HG03457 (cell line): ENCODE data around the gene PLEKHA7.
A peak's percentile ranks its signal among the peaks of the same experiment; 100 is the strongest.
"Not testable (repeated sequence)": the region's sequence is repeated elsewhere in the genome, so short reads cannot be mapped to it uniquely, and the experiment has no call there.

Source experiments
- ATAC-seq: cut with Tn5 transposase; IDR thresholded peaks from one replicate; pipeline ENCODE4 v1.9.1; 2021; ENCODE audit warnings: moderate number of reproducible peaks; ENCODE audit not compliant: unreplicated experiment

Gene PLEKHA7

DNA sequence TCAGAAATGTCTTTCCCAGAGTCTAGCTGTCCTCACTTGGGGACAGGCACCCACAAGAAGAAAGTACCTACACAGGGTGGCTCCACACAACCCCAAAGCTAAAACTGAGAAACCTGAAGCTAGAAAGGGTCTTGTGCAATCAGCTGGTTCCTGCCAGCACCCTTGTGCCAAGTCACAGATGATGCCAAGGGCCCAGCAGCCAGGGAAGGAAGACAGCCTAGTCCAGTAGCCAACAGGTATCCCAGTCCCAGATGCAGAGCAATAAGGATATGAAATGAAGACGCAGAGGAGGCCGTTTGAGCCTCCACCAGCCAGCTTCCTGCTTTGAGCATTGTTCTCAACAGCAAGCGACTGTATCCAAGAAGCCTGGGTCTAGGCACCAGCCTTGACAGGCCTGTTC, 6.1 kb downstream of the PLEKHA7 start:
- no peak for ATAC-seq

- ATAC-seq: no peak
Measured at GRCh38 chr11:17005646-17006045, 8.6 kb downstream of the PLEKHA7 start.

DNA sequence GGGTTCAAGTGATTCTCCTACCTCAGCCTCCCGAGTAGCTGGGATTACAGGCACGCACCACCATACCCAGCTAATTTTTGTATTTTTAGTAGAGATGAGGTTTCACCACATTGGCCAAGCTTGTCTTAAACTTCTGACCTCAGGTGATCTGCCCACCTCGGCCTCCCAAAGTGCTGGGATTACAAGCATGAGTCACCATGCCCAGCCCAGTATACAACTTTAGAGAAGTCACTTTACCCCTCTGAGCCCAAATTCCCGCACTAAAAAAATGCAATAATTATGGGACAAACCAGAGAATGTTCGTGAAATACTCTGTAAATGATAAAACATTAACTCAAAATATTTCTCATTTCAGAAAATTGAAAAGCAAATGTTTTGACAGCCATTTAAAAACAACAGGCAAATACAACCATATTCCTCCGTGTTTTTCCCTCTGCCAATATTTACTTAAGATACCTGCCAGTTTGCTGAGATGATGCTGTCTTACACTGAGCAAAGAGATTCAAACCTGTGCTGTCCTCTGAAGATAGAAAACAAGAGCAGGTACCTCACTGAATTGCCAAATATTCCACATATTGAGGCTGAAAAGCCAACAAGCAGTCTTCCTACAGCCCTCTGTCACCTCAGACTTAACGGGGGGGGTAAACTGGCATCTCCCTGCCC, 9.6 kb downstream of the PLEKHA7 start:
- ATAC-seq: no peak

DNA sequence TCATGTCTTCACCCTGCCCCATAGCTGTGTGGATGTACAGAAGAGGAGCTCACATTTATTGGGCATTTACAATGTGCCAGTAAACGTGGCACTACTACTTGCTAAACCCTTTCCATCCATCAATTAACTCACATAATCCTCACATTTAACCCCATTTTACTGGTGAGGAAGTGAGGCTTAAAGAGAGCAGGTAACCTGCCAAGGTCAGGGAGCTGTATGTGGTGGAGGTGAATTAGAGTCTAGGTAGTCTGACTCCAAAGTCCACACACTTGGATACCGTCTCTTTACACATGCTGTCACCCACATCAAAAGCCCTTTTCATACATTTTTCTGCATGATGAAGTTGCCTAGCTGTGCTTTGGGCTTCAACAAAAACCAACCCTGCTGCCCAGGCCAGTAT, 10.8 kb downstream of the PLEKHA7 start:
- no peak for ATAC-seq

DNA sequence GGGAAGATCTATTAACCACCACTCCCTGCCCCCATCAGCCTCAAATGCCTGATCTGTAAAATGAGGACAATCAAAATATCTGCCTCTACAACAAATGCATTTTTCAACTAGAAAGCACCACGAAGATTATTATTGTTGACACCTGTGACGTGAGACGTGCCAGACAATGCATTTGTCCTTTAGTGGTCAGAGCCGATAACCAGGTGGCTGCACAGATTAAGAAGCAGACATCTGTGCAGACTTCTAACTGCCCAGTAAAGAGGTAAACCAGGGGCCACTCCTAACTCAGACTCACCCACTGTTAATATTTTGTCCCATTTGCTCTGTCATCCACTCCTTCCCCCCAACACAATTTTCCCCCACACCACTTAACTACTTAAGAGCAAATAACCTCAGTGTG, 11.7 kb downstream of the PLEKHA7 start:
- no peak for ATAC-seq

DNA sequence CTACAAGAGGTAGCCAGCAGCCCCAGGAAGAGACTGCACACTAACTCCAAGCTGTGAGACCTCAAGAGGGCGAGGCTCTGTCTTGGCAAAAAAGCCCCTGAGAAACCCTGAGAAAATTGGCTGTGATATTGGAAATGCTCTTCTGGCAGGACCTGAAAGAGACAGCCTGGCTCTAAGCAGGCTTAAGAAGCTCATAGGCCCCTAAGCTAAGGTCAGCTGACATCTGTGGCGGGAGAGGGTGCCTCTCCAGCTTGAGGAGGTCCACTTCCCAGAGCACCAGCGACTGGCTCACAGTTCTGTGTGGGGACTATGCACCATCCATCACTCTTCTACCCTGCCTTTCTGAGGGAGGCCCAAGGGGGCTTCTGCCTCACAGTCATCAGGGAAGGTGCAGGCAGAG, 12.4 kb downstream of the PLEKHA7 start:
- ATAC-seq: no peak

DNA sequence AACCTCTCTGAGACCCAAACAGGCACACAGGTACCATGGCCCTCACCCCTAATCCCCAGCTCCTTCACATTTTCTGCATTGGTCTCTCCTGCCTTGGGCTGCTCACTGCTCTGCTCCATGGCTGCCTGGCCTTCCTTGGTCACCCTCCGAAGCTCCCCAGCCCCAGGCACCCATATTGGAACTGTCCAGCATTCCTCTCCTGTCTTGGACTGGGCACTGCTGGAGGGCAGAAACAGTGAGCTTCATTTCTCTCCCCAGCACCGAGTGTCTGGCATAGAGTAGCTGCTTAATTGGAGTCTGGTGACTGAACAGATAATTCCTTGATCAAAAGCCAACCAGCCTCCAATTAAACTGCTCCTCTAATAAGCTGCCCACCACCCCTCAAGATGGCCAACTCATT, 13.2 kb downstream of the PLEKHA7 start:
- no peak for ATAC-seq

- ATAC-seq: not testable (repeated sequence)
Measured at GRCh38 chr11:17000253-17000652, 14.0 kb downstream of the PLEKHA7 start.

DNA sequence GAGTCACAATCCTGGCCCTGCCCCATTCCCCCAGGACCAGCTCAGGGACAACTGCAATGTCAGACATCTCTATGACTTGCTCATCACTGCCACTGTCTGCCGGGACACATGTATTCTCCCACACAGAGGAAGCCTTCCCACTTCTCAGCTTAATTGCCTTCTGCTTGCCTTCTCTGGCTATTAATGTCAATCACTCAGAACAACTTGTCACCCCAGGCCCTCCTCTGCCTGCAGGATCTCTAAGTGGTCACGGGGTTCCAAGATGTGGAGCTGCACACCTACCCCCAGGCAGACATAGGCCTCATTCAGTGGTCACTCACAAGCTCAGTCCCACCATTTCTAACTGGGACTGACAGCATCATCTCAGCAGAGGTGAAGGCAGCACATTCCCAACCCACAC, 15.1 kb downstream of the PLEKHA7 start:
- ATAC-seq: no peak

GRCh38 chr11:16997624-16998023, 16.6 kb downstream of the PLEKHA7 start:
- ATAC-seq: no peak

- no peak for ATAC-seq
Measured at GRCh38 chr11:16993495-16993894, 20.7 kb downstream of the PLEKHA7 start.

DNA sequence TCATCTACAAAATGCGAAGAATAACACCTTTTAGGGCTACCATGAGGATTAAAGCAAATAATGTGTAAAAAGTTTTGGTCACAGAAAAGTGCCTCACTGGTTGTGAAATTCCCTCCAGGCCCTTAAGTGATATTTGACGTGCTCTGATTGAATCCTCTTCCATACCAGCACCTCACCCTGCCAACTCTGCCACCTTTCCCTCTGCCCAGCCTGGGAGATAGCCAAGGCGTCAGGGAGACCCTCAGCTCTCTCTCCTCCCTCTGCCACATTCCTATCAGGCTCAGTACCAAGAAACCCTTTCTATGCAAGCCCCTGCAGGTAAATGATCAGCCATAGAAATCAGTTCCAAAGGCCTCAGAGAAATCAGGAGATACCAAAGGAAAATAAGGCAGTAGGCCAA, 21.4 kb downstream of the PLEKHA7 start:
- ATAC-seq: no peak

- ATAC-seq: no peak
Measured at GRCh38 chr11:16989554-16989953, 24.7 kb downstream of the PLEKHA7 start.

DNA sequence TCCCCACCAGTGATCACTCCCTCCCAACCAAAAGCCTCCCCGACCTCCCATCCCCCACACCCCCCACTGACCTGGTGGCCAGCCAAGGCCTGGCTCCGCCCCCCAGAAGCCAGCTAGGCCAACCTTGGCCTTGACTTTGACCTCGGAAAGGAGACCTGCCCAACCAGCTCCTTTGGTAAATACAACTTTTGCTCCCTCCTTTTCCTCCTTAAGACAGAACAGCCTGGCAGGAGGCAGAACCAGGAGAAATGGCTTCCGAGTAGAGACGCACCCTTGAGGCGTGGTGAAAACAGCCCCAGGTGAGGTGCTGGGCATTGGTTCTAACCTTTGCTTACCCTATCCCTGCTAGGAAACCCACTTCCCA, 27.0 kb downstream of the PLEKHA7 start:
- no peak for ATAC-seq

GRCh38 chr11:16986434-16987204, 27.6 kb downstream of the PLEKHA7 start:
- ATAC-seq: peak; percentile 94

GRCh38 chr11:16985297-16985696, 28.9 kb downstream of the PLEKHA7 start:
- ATAC-seq: no peak

DNA sequence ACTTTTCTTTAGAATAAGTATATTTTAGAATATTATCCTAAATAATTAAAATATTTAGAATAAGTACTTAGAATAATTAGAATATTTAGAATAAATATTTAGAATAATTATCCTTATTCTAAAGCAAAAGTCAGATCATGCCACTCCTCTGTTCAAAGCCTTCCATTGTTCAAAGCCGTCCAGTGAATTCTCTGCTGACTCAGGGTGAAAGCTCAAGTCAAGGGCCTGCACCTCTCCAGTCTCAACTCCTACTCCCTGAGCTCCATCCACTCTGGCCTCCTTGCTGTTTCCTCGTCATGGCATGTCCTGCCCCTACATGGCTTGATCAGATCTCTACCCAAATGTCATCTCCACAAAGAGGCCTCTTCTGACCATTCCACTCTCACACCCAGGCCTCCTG, 30.0 kb downstream of the PLEKHA7 start:
- ATAC-seq: no peak

DNA sequence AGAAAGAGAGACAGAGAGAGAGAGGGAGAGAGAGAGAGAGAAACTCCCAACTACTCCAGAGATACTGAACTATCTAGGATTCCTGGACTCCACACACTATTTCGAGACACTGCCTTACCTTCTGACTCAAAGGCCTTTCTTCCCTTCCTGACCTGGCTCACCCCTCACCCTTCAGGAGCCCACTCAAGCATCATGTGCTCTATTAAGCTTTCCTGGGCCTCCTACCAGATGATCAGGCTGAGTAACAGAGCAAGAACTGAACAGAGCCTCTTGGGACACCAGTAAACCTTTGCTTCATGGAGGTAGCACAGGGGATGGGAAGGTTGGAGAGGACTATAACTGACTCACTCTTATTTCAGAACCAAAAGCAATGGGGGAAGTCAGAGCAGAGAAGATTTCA, 31.4 kb downstream of the PLEKHA7 start:
- no peak for ATAC-seq

- no peak for ATAC-seq
Measured at GRCh38 chr11:16982256-16982671, 31.9 kb downstream of the PLEKHA7 start.

DNA sequence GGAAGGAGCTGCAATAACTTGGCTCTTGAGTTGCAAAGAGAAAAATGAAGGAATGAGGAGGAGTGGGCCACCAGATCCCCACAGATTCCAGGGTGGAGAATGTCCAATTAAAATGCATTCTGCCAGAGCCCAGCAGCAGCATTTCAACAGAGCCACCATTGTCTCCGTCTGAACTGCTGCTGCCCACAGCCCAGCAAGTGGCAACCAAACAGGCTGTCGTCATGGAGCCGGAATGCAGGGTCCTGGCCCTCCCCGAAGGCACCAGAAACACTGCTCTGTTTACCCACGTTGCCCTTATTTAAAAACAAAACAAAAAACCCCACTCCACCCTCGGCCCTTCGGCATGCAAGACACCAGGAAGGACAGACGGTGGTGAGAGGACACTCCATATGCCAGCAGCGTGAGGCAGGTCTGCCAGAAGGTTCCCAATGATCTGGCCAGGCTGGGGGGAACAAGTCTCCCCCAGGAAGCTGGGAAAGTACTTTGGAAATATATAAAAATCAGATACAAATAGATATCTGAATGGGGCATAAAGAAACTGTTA, 32.5 kb downstream of the PLEKHA7 start:
- no peak for ATAC-seq

GRCh38 chr11:16979703-16980622, 34.3 kb downstream of the PLEKHA7 start:
- ATAC-seq: no peak

DNA sequence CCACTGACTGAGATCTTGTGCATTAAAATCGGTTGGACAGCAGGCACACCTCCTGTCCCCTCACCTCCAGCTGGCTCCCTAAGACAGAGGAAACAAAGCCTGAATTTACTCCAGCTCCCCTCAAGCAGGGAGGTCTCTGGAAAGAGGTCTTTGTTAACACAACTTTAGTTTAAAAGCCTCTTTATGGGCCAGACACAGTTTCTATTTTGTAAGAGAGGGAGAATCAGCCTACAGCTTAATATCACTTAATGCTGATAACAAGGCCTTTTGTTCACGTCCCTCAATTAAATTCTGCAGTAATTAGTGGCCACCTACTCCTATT, 36.3 kb downstream of the PLEKHA7 start:
- no peak for ATAC-seq
